Activated CD8-positive, alpha-beta T cell treated with anti-CD3 and anti-CD28 coated beads for 36 hours (primary cell): ENCODE results near the gene TRAF2. TPM values are rescaled to one million over a fixed set of nuclear protein-coding genes. Genes with fewer than 3 reads are reported as not detected.

Experiments
- ATAC-seq: fragments of 200-7000 bp; cut with Tn5 transposase; one replicate; pipeline ENCODE4 v1.10.0; 2021; ENCODE audit warnings: mild to moderate bottlenecking, moderate library complexity
- CTCF ChIA-PET: fragments of 350-600 bp; sonication (Branson Sonifier 250); formaldehyde crosslinking; loops from one replicate; lab custom pipeline; 2021; ENCODE audit warnings: antibody characterized with exemption; lab: Charles Lee
- POLR2A ChIA-PET: fragments of 350-600 bp; sonication (Branson Sonifier 250); formaldehyde crosslinking; loops from one replicate; lab custom pipeline; 2021; ENCODE audit warnings: antibody characterized with exemption; lab: Charles Lee
- DNase-seq: peaks from one replicate; pipeline ENCODE4 v3.0.0-alpha.2; 2020
- H3K27ac Mint-ChIP-seq: one replicate; pipeline ENCODE4 v1.8.0; 2021; ENCODE audit warnings: mild to moderate bottlenecking, mixed read lengths
- H3K27me3 Mint-ChIP-seq: one replicate; pipeline ENCODE4 v1.8.0; 2021; ENCODE audit warnings: mixed read lengths
- H3K36me3 Mint-ChIP-seq: one replicate; pipeline ENCODE4 v1.8.0; 2021; ENCODE audit warnings: low read depth, mixed read lengths
- H3K4me1 Mint-ChIP-seq: one replicate; pipeline ENCODE4 v1.8.0; 2021; ENCODE audit warnings: low read depth, mixed read lengths
- H3K4me3 Mint-ChIP-seq: one replicate; pipeline ENCODE4 v1.8.0; 2021; ENCODE audit warnings: mild to moderate bottlenecking, moderate library complexity, mixed read lengths
- H3K9me3 Mint-ChIP-seq: one replicate; pipeline ENCODE4 v1.8.0; 2021; ENCODE audit warnings: mixed read lengths
- CTCF ChIP-seq: fragments of 200-600 bp; IDR thresholded peaks from one replicate; pipeline ENCODE4 v1.8.0; 2022; ENCODE audit warnings: antibody characterized with exemption, mild to moderate bottlenecking
- intact Hi-C: fragments of 100-400 bp; cut with micrococcal nuclease; formaldehyde crosslinking; loops from one replicate; pipeline ENCODE4 v1.10.0; 2022
- total RNA-seq, 2 experiments: library from RNA; stranded (reverse); gene quantifications; one replicate each; pipeline ENCODE4 v1.2.3, GENCODE V29; 2021

Gene TRAF2
- total RNA-seq, 2 experiments from 2014 or later: 34.8 to 40.5 TPM

- Mint-ChIP-seq H3K27ac (peak overlapping the region; percentile 96), H3K4me1 (peaks cover 45% of the 10 kb centered on the region), H3K4me3 (no peak overlapping the region), H3K27me3 (no peaks in the 10 kb centered on the region), H3K36me3 (peaks cover 48% of the 10 kb centered on the region), H3K9me3 (no peaks in the 10 kb centered on the region)
- ATAC-seq: no peak
- ChIA-PET POLR2A (interaction anchor here (0.7 to 5.1 kb wide), 6 partner anchors 14 to 97 kb away, joined by 3 to 49 read pairs (median 4); partner anchors contain the start of gene TRAF2), CTCF (interaction anchor here (0.7 to 2.5 kb wide), 2 partner anchors 43 to 58 kb away, joined by 4 to 14 read pairs; partner anchors contain the start of genes AJM1 and FBXW5)
- no peak for TF ChIP-seq CTCF
- intact Hi-C loops: loop anchor here (5.0 kb wide), 1 partner anchor 54 kb away; the partner anchor contains the start of gene PHPT1
- DNase-seq: no peak
These were observed 14.7 kb downstream of the TRAF2 start for GRCh38 chr9:136900988-136901515.

- Mint-ChIP-seq H3K36me3 (peaks cover 54% of the 10 kb centered on the region), H3K27ac (peak overlapping the region; percentile 96), H3K4me3 (peak overlapping the region; percentile 47), H3K4me1 (peaks cover 45% of the 10 kb centered on the region), H3K9me3 (no peaks in the 10 kb centered on the region), H3K27me3 (no peaks in the 10 kb centered on the region)
- no peak for TF ChIP-seq CTCF
- intact Hi-C loops: loop anchor here (5.0 kb wide), 1 partner anchor 54 kb away; the partner anchor contains the start of gene PHPT1
- POLR2A ChIA-PET: interaction anchor here (0.6 to 5.1 kb wide), 11 partner anchors 9 to 96 kb away, joined by 3 to 49 read pairs (median 5); partner anchors contain the start of genes RABL6 and TRAF2
- CTCF ChIA-PET: interaction anchor here (0.7 to 2.5 kb wide), 6 partner anchors 42 to 134 kb away, joined by 3 to 14 read pairs (median 4); partner anchors contain the start of genes AJM1, FBXW5 and PAXX
- DNase-seq: peak; percentile 84
- peak; percentile 75 for ATAC-seq
These were observed 15.4 kb downstream of the TRAF2 start for GRCh38 chr9:136901516-136902258.

- H3K36me3 Mint-ChIP-seq: peaks cover 61% of the 10 kb centered on the region
- no peaks in the 10 kb centered on the region for H3K27me3 Mint-ChIP-seq
- peaks cover 43% of the 10 kb centered on the region for H3K4me1 Mint-ChIP-seq
- peak; percentile 94 for DNase-seq
- ChIA-PET CTCF (interaction anchor here (0.9 to 2.5 kb wide), 5 partner anchors 42 to 134 kb away, joined by 3 to 14 read pairs (median 4); partner anchors contain the start of genes AJM1, FBXW5 and PAXX), POLR2A (interaction anchor here (0.6 to 5.1 kb wide), 12 partner anchors 10 to 95 kb away, joined by 3 to 49 read pairs (median 4); partner anchors contain the start of genes RABL6 and TRAF2)
- H3K9me3 Mint-ChIP-seq: no peaks in the 10 kb centered on the region
- intact Hi-C loops: loop anchor here (5.0 kb wide), 1 partner anchor 55 kb away; the partner anchor contains the start of gene PHPT1
- H3K4me3 Mint-ChIP-seq: peak overlapping the region; percentile 47
- TF ChIP-seq CTCF: no peak
- peak; percentile 83 for ATAC-seq
- peak overlapping the region; percentile 96 for H3K27ac Mint-ChIP-seq
These were observed 16.0 kb downstream of the TRAF2 start for GRCh38 chr9:136902259-136902821.

GRCh38 chr9:136903041-136903554 lies 16.8 kb downstream of the TRAF2 start:
- ATAC-seq (no peak), DNase-seq (no peak)
- ChIA-PET POLR2A (interaction anchor here (1.0 to 5.1 kb wide), 7 partner anchors 8 to 70 kb away, joined by 3 to 49 read pairs (median 6); partner anchors contain the start of gene TRAF2), CTCF (interaction anchor here (0.9 to 1.9 kb wide), 3 partner anchors 41 to 133 kb away, joined by 3 to 4 read pairs (median 4); partner anchors contain the start of gene FBXW5)
- Mint-ChIP-seq H3K36me3 (peaks cover 61% of the 10 kb centered on the region), H3K27ac (peak overlapping the region; percentile 96), H3K4me1 (peaks cover 43% of the 10 kb centered on the region), H3K9me3 (no peaks in the 10 kb centered on the region), H3K27me3 (no peaks in the 10 kb centered on the region), H3K4me3 (no peak overlapping the region)
- TF ChIP-seq CTCF: no peak
- intact Hi-C loops: loop anchor here (5.0 kb wide), 1 partner anchor 56 kb away; the partner anchor contains the start of gene PHPT1
